ENCODE measurements around the gene NUFIP2.
A peak's percentile ranks its signal among the peaks of the same experiment; 100 is the strongest.
"Not testable (repeated sequence)": the region's sequence is repeated elsewhere in the genome, so short reads cannot be mapped to it uniquely, and the experiment has no call there.

The NUFIP2 gene

GRCh38 chr17:29233301-29233700, 60.6 kb downstream of the NUFIP2 start:
- in situ Hi-C loops (cut with MboI; ENCODE audit: low pct_unique_long_range_greater_than_20kb, low sequenced_read_pairs, unreplicated experiment) = no loop called here
- no peak for DNase-seq (ENCODE audit: low spot score)
- no peak for TF ChIP-seq CTCF (IDR thresholded peaks at IDR 0.05; ENCODE audit: extremely low read depth, insufficient read depth, missing control alignments)

- no peak for TF ChIP-seq CTCF (IDR thresholded peaks at IDR 0.05; ENCODE audit: extremely low read depth, insufficient read depth, missing control alignments)
- DNase-seq (ENCODE audit: low spot score) = peak; percentile 45
- in situ Hi-C loops (cut with MboI; ENCODE audit: low pct_unique_long_range_greater_than_20kb, low sequenced_read_pairs, unreplicated experiment) = no loop called here
Measured at GRCh38 chr17:29225396-29225795, 68.6 kb downstream of the NUFIP2 start.

- DNase-seq (ENCODE audit: low spot score); in situ Hi-C loops (cut with MboI; ENCODE audit: low pct_unique_long_range_greater_than_20kb, low sequenced_read_pairs, unreplicated experiment): not testable (repeated sequence)
Measured at GRCh38 chr17:29221338-29221737, 72.6 kb downstream of the NUFIP2 start.

GRCh38 chr17:29219378-29220047, 74.4 kb downstream of the NUFIP2 start:
- in situ Hi-C loops (cut with MboI; ENCODE audit: low pct_unique_long_range_greater_than_20kb, low sequenced_read_pairs, unreplicated experiment) = no loop called here
- peak; percentile 81 for DNase-seq (ENCODE audit: low spot score)
- peak; percentile 75 for TF ChIP-seq CTCF (IDR thresholded peaks at IDR 0.05; ENCODE audit: extremely low read depth, insufficient read depth, missing control alignments)

GRCh38 chr17:29216856-29217255, 77.1 kb downstream of the NUFIP2 start:
- in situ Hi-C loops (cut with MboI; ENCODE audit: low pct_unique_long_range_greater_than_20kb, low sequenced_read_pairs, unreplicated experiment) = no loop called here
- no peak for TF ChIP-seq CTCF (IDR thresholded peaks at IDR 0.05; ENCODE audit: extremely low read depth, insufficient read depth, missing control alignments)

GRCh38 chr17:29216181-29216580, 77.8 kb downstream of the NUFIP2 start:
- no peak for TF ChIP-seq CTCF (IDR thresholded peaks at IDR 0.05; ENCODE audit: extremely low read depth, insufficient read depth, missing control alignments)
- no peak for DNase-seq (ENCODE audit: low spot score)
- in situ Hi-C loops (cut with MboI; ENCODE audit: low pct_unique_long_range_greater_than_20kb, low sequenced_read_pairs, unreplicated experiment) = no loop called here

More at GRCh38 chr17:29216856-29217255, 77.1 kb downstream of the NUFIP2 start:
- no peak for DNase-seq (ENCODE audit: low spot score)

- in situ Hi-C loops (cut with MboI; ENCODE audit: low pct_unique_long_range_greater_than_20kb, low sequenced_read_pairs, unreplicated experiment) = no loop called here
- TF ChIP-seq CTCF (IDR thresholded peaks at IDR 0.05; ENCODE audit: extremely low read depth, insufficient read depth, missing control alignments) = no peak
- DNase-seq (ENCODE audit: low spot score) = no peak
Measured at GRCh38 chr17:29215717-29216116, 78.2 kb downstream of the NUFIP2 start.

Measured in GM13977 (cell line).